Heart left ventricle (tissue), 16 donors: ENCODE measurements around the gene PTPRN2. TPM values are rescaled to one million over a fixed set of nuclear protein-coding genes. Genes with fewer than 3 reads are reported as not detected.

Experiments
- ATAC-seq, 4 donors: fragments of 200-7000 bp; cut with Tn5 transposase; one replicate each; pipeline ENCODE4 v1.9.1; 2020 to 2022; ENCODE audit warnings: moderate library complexity in 4 of 4, mild to moderate bottlenecking in 3 of 4, moderate number of reproducible peaks in 1 of 4
- DNase-seq, 5 donors: peaks; one replicate each; pipeline ENCODE4 v3.0.0-alpha.2; 2020
- H3K27ac ChIP-seq, 12 donors: fragments of 200-600 bp; sonication (generic) in 4 of 12; one replicate each; pipeline versions ENCODE4 v1.5.0 to v1.8.0; 2016 to 2022; ENCODE audit warnings: mild to moderate bottlenecking in 2 of 12
- H3K27me3 ChIP-seq, 9 donors: fragments of 200-600 bp; sonication (generic) in 2 of 9; one replicate each; pipeline versions ENCODE4 v1.5.1 to v1.8.0; 2016 to 2022; ENCODE audit warnings: mild to moderate bottlenecking in 3 of 9
- H3K36me3 ChIP-seq, 9 donors: fragments of 200-600 bp; sonication (generic) in 2 of 9; one replicate each; pipeline versions ENCODE4 v1.5.0 to v1.8.0; 2018 to 2022; ENCODE audit warnings: mild to moderate bottlenecking in 2 of 9
- H3K4me1 ChIP-seq, 12 donors: fragments of 200-600 bp; sonication (generic) in 4 of 12; one replicate each; pipeline versions ENCODE4 v1.5.0 to v1.8.0; 2016 to 2022; ENCODE audit warnings: mild to moderate bottlenecking in 3 of 12
- H3K4me3 ChIP-seq, 12 donors: fragments of 200-600 bp; sonication (generic) in 4 of 12; one replicate each; pipeline versions ENCODE4 v1.5.0 to v1.8.0; 2017 to 2022; ENCODE audit warnings: mild to moderate bottlenecking in 9 of 12, moderate library complexity in 4 of 12
- H3K9me3 ChIP-seq, 12 donors: fragments of 200-600 bp; sonication (generic) in 4 of 12; one replicate each; pipeline versions ENCODE4 v1.5.0 to v1.8.0; 2016 to 2022; ENCODE audit warnings: mild to moderate bottlenecking in 1 of 12
- POLR2A ChIP-seq, 2 donors: fragments of 450-650 bp; IDR thresholded peaks; one replicate each; pipeline ENCODE4 v1.6.1; 2017; ENCODE audit warnings: antibody characterized with exemption in 2 of 2, mild to moderate bottlenecking in 2 of 2, moderate library complexity in 2 of 2
- WGBS, 4 donors: extraction: QIAGEN DNeasy Blood & Tissue Kit in 2 of 4; methylation state at CpG; one replicate each; pipeline versions ENCODE4 v1.1.5 to v1.1.7; 2013 to 2018; 5-methylcytosine and 5-hydroxymethylcytosine counted together
- intact Hi-C, 10 donors: fragments of 100-400 bp; cut with DNase I; formaldehyde crosslinking; loops; one replicate each; pipeline versions ENCODE4 v1.11.1 to v1.14.2; 2022
- polyA plus RNA-seq, 2 donors: library from polyadenylated mRNA; stranded (reverse); fragments of 200-250 nt; gene quantifications; one replicate each; pipeline ENCODE4 v1.2.3, GENCODE V29; 2013
- total RNA-seq, 9 donors: library from RNA; depleted of rRNA in 2 of 9; stranded (reverse); fragments of >200 nt in 2 of 9; fragmentation: NEBNext Ultra II Directional in 3 of 9; extraction: Animal tissue kit (Norgen Biotek cat#: 25700) in 3 of 9; gene quantifications; one replicate each; pipeline versions ENCODE4 v1.1.0 to v1.2.4, GENCODE V29; 2016 to 2023
- TF ChIP-seq, protein P1 (sequence below), 12 donors: fragments of 200-600 bp; sonication (generic) in 4 of 12; IDR thresholded peaks; one replicate each; pipeline versions ENCODE4 v1.5.0 to v1.8.0; 2018 to 2022; ENCODE audit warnings: antibody characterized with exemption in 12 of 12, mild to moderate bottlenecking in 5 of 12
- donor health status: ischemic (EF 13 %, LVEDD 7.1; RV severe dilation, severe dysfunction).
- donor health status: healthy with polysubstance abuse.
- donor health status: DM: no; HTN: yes; CAD: no.
- donor health status: DM: no; HTN: no; CAD: no.
- donor health status: ischemic (EF 25% LVEDD 6.9; RV normal size, moderate dysfunction).
- donor health status: ischemic (EF 25% LVEDD 5.7; RV mildly dilated, moderate dysfunction).
- donor health status: healthy.
- donor health status: DM: yes; HTN: yes; CAD: no.
- donor health status: ischemic (EF 35%, LVEDD 5.7; RV mildly dilated, moderate dysfunction).
- donor health status: nonischemic (EF 11% LVEDD 7.7; RV severe dilation, severe dysfunction).
- donor health status: DM: yes; HTN: yes; CAD: no.
- donor health status: PGD.
- donor health status: ischemic (EF 29% LVEDD 5.4; RV normal size, mild dysfunction).
- donor health status: nonischemic (EF 23%, LVEDD 6.1; RV moderate dilation, normal function).

PTPRN2 gene
- total and polyA plus RNA-seq, 11 donors, result 0.61 to 2.3 (median 1.3) TPM

DNA sequence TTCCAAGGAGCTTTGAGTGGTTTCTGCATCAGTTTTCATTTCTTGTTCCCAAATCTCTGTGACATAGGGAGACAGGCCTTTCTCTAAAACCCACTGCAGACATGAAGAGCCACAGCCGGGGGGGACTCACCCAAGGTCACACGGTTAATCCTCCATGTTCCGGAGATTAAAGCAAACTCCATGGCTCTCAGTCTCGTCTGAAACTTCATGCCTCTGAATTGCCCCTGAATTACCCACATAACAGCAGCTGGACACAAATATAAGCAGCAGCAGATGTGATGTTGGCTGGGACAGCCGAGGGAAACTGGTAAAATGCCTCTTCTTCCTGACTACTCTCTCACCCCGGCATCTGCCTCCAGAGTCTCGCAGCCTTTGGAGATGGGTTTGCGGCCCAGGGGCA lies 848.6 kb downstream of the PTPRN2 start:
- no peak overlapping the region for H3K4me3 ChIP-seq
- no peak overlapping the region for H3K27ac ChIP-seq
- H3K27me3 ChIP-seq, result peaks cover 0 to 37% (median 4%) of the 10 kb centered on the region in 9 donors
- no peak for ATAC-seq
- peak in 1 of 5 donors; percentile 3 for DNase-seq
- no peaks in the 10 kb centered on the region for H3K9me3 ChIP-seq
- 75 to 81% (median 78%) methylated on average over 8 of the region's 8 CpGs for WGBS, 4 donors
- no peaks in the 10 kb centered on the region for H3K4me1 ChIP-seq
- no peaks in the 10 kb centered on the region for H3K36me3 ChIP-seq
- TF ChIP-seq, protein P1, sequence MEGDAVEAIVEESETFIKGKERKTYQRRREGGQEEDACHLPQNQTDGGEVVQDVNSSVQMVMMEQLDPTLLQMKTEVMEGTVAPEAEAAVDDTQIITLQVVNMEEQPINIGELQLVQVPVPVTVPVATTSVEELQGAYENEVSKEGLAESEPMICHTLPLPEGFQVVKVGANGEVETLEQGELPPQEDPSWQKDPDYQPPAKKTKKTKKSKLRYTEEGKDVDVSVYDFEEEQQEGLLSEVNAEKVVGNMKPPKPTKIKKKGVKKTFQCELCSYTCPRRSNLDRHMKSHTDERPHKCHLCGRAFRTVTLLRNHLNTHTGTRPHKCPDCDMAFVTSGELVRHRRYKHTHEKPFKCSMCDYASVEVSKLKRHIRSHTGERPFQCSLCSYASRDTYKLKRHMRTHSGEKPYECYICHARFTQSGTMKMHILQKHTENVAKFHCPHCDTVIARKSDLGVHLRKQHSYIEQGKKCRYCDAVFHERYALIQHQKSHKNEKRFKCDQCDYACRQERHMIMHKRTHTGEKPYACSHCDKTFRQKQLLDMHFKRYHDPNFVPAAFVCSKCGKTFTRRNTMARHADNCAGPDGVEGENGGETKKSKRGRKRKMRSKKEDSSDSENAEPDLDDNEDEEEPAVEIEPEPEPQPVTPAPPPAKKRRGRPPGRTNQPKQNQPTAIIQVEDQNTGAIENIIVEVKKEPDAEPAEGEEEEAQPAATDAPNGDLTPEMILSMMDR (IDR thresholded peaks at IDR 0.05), result no peak
- no peak for TF ChIP-seq POLR2A (IDR thresholded peaks at IDR 0.05)
- intact Hi-C loops, result no loop called here

DNA sequence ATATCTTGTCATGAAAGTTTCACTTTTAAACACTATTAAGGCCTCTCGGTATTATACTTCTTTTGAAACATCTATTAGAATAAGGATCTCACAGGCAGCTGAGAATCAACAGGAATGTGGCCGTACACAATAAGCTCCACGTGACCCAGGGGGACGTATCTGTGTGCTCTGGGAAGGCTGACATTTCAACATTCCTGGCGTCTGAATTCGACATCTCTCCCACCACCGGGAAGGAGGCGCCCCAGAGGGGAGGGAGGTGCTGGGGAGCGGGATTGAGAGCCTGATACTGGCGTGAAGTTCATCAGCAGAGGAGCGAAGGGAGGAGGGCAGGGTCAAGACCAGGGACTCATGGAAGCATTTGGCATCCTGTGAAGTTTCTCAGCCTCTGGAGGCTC lies 849.6 kb downstream of the PTPRN2 start:
- DNase-seq (peak in 1 of 5 donors; percentile 12), ATAC-seq (no peak)
- TF ChIP-seq, protein P1 (IDR thresholded peaks at IDR 0.05), result no peak
- no peak for TF ChIP-seq POLR2A (IDR thresholded peaks at IDR 0.05)
- 4 to 9% (median 7%) methylated on average over 11 of the region's 11 CpGs for WGBS, 4 donors
- H3K27ac ChIP-seq, result no peak overlapping the region
- peak overlapping the region in 4 of 12 donors; percentile 8 to 25 (median 15) for H3K4me3 ChIP-seq
- no peaks in the 10 kb centered on the region for H3K9me3 ChIP-seq
- H3K4me1 ChIP-seq, result no peaks in the 10 kb centered on the region
- no peaks in the 10 kb centered on the region for H3K36me3 ChIP-seq
- peaks cover 0 to 37% (median 4%) of the 10 kb centered on the region in 9 donors for H3K27me3 ChIP-seq
- intact Hi-C loops, result no loop called here

DNA sequence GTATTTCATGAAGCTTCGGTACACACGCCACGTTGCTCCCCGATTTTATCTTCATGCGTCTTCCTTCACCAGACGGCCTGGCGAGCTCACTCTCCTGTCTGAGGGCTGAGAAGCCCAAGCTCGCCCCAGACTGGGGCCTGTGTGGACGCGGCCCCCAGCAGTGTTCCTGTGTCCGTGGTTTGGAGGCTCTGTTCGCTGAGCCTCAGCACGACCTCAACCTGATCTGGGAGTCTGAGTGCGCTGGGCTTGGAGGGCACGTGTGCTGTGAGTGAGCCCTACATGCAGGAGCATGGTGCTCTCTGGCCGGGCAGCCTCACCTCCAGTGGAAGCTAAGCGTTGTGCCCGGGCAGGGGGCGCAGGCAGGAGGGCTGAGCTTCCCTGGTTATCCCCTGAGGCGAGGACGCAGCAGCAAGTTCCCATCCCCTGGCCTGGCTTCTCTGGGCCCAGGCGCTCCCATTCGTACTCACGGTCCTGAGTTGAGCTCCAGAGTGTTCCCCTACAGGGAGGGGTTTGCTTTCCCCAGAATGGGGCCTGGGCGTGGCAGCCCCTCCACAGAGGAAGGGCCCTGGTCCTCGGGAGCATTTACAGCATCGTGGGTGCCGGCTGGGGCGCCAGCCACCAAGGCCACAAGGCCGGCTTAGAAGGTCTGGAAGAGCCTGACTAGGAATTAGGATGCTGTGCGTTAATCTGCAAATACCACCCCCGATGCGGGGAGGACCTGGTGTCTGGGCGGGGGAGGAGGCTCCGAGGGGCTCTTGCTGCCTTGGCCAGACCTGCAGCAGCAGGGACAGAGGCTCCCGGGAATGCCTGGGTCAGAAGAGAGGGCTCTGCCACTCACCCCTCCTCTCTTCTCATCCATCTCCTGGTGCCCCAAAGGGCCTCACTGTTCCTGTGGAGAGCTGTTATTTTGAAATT lies 850.2 kb downstream of the PTPRN2 start:
- Histone ChIP-seq H3K27me3 (peaks cover 0 to 37% (median 4%) of the 10 kb centered on the region in 9 donors), H3K9me3 (no peaks in the 10 kb centered on the region), H3K36me3 (no peaks in the 10 kb centered on the region), H3K27ac (no peak overlapping the region), H3K4me1 (no peaks in the 10 kb centered on the region), H3K4me3 (peak overlapping the region in 3 of 12 donors; percentile 9 to 25 (median 21))
- intact Hi-C loops, result no loop called here
- TF ChIP-seq, protein P1 (IDR thresholded peaks at IDR 0.05), result no peak
- TF ChIP-seq POLR2A (IDR thresholded peaks at IDR 0.05), result no peak
- 76 to 82% (median 79%) methylated on average over 32 to 36 of the region's 36 CpGs for WGBS, 4 donors
- ATAC-seq (peak in 1 of 4 donors; percentile 38), DNase-seq (peak in 2 of 5 donors; percentile 12 to 48)

DNA sequence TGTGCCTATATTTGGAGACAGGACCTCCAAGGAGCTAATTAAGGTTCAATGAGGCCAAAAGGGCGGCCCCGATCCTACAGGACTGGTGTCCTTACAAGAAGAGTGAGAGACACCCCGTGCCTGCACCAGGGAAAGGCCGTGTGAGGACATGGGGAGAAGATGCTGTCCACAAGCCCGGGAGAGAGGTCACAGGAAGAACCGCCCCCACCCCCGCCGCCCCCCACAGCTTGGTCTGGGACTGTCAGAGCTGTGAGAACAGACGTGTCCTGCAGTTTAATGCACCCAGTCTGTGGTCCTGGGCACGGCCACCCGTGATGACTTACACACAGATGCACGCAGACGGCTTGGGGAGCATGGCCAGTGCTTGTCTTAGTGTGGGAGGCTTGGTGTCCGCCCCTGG lies 851.3 kb downstream of the PTPRN2 start:
- H3K4me3 ChIP-seq, result no peak overlapping the region
- no peak overlapping the region for H3K27ac ChIP-seq
- TF ChIP-seq, protein P1 (IDR thresholded peaks at IDR 0.05), result no peak
- no peak for TF ChIP-seq POLR2A (IDR thresholded peaks at IDR 0.05)
- ATAC-seq, result no peak
- no peaks in the 10 kb centered on the region for H3K36me3 ChIP-seq
- H3K9me3 ChIP-seq, result no peaks in the 10 kb centered on the region
- intact Hi-C loops, result no loop called here
- peak in 1 of 5 donors; percentile 13 for DNase-seq
- no peaks in the 10 kb centered on the region for H3K4me1 ChIP-seq
- peaks cover 0 to 34% (median 4%) of the 10 kb centered on the region in 9 donors for H3K27me3 ChIP-seq
- WGBS, 4 donors, result 80 to 92% (median 88%) methylated on average over 14 of the region's 14 CpGs
